Breast epithelium (tissue), 3 donors: ENCODE data around the gene KRT7.

Experiments used
- POLR2A ChIP-seq: fragments of 450-650 bp; IDR thresholded peaks from one replicate; pipeline ENCODE4 v1.6.1; 2016; ENCODE audit warnings: antibody characterized with exemption, mild to moderate bottlenecking, moderate library complexity
- TF ChIP-seq, protein P1 (sequence below), 3 donors: fragments of 450-650 bp; IDR thresholded peaks; one replicate each; pipeline ENCODE4 v1.5.1; 2016 to 2017; ENCODE audit warnings: antibody characterized with exemption in 3 of 3, mild to moderate bottlenecking in 3 of 3, moderate library complexity in 3 of 3

DNA sequence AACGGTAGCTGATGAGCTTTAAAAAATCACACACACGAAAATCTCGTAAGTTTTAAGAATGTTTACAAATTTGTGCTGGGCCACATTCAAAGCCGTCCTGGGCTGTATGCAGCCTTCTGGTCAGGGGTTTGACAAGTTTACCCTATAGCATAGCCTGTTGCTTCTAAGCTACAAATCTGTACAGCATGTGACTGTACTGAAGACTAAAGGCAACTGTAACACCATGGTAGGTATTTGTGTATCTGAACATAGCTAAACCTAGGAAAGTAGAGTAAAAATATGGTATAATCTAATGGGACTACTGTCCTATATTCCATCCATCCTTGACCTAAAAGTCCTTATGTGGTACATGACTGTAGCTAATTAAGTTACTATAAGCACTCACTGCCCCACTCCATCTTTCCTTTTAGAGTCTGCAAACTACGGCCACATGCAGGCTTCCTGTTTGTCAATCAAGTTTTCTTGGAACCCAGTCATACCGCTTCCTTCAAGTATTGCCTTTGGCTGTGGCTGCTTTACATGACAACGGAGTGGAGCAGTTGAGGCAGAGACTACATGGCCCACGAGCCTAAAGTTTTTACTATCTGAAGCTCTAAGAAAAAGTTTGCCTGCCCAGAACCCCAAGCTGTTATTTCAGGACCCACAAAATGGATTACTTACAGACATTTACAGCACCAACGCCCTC is 18.5 kb downstream of the KRT7 start:
- TF ChIP-seq, protein P1, sequence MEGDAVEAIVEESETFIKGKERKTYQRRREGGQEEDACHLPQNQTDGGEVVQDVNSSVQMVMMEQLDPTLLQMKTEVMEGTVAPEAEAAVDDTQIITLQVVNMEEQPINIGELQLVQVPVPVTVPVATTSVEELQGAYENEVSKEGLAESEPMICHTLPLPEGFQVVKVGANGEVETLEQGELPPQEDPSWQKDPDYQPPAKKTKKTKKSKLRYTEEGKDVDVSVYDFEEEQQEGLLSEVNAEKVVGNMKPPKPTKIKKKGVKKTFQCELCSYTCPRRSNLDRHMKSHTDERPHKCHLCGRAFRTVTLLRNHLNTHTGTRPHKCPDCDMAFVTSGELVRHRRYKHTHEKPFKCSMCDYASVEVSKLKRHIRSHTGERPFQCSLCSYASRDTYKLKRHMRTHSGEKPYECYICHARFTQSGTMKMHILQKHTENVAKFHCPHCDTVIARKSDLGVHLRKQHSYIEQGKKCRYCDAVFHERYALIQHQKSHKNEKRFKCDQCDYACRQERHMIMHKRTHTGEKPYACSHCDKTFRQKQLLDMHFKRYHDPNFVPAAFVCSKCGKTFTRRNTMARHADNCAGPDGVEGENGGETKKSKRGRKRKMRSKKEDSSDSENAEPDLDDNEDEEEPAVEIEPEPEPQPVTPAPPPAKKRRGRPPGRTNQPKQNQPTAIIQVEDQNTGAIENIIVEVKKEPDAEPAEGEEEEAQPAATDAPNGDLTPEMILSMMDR (IDR thresholded peaks at IDR 0.05): no peak
- no peak for TF ChIP-seq POLR2A
